ENCODE data around the gene P2RY1.

The P2RY1 gene

GRCh38 chr3:152849996-152850578 lies 15.2 kb downstream of the P2RY1 start:
- no peak for FAIRE-seq
- DNase-seq (ENCODE audit: insufficient read length, low spot score): no peak
- TF ChIP-seq, protein P1, sequence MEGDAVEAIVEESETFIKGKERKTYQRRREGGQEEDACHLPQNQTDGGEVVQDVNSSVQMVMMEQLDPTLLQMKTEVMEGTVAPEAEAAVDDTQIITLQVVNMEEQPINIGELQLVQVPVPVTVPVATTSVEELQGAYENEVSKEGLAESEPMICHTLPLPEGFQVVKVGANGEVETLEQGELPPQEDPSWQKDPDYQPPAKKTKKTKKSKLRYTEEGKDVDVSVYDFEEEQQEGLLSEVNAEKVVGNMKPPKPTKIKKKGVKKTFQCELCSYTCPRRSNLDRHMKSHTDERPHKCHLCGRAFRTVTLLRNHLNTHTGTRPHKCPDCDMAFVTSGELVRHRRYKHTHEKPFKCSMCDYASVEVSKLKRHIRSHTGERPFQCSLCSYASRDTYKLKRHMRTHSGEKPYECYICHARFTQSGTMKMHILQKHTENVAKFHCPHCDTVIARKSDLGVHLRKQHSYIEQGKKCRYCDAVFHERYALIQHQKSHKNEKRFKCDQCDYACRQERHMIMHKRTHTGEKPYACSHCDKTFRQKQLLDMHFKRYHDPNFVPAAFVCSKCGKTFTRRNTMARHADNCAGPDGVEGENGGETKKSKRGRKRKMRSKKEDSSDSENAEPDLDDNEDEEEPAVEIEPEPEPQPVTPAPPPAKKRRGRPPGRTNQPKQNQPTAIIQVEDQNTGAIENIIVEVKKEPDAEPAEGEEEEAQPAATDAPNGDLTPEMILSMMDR (IDR thresholded peaks at IDR 0.05; ENCODE audit: insufficient read depth, missing control alignments): no peak

DNA sequence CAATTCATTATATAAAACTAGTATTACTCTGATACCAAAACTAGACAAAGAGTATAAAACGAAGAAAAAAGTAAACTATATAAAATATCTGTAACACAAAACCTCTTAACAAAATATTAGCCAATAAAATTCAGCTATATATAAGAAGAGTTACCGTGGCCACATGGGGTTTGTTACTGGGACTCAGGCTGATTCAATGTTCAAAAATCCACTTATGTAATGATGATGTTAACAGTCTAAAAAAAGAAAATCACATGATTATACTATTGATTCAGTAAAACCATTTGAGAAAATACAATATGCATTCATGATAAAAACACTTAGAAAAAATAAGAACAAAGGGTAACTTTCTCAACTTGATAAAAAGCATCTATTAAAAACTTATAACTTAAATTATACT lies 18.3 kb downstream of the P2RY1 start:
- FAIRE-seq: no peak
- TF ChIP-seq, protein P1 (IDR thresholded peaks at IDR 0.05; ENCODE audit: insufficient read depth, missing control alignments): no peak
- DNase-seq (ENCODE audit: insufficient read length, low spot score): no peak

GRCh38 chr3:152857082-152857481 lies 22.2 kb downstream of the P2RY1 start:
- FAIRE-seq: no peak
- no peak for DNase-seq (ENCODE audit: insufficient read length, low spot score)
- TF ChIP-seq, protein P1 (IDR thresholded peaks at IDR 0.05; ENCODE audit: insufficient read depth, missing control alignments): no peak

DNA sequence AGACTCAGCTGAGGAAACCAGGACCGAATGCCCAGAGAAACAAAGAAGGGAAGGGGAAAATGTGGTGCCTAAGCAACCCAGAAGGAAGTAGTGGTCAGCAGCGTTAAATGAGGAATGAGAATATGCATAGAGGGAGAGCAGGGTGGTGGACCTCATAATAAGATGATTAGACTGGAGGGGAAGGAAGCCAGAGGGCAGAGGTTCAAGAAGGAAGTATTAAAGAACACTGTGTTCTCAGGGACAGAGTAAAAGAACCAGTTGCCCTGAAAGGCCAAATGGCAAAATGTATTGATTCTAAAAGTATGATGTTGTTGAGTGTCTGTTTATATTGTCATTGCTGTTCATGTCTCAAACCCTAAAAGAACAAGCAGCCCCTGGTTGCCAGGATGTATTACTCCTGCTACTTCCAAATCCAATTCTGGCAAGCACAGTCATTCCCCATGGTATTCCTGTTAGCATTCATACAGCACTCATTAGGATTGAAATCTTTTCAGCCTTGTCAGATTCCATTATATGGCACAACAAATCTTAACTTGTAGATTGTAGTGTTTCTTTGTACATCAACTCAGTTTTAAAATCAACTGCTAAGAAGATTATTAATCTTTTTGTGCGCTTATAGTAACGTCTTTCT lies 23.4 kb downstream of the P2RY1 start:
- TF ChIP-seq, protein P1 (IDR thresholded peaks at IDR 0.05; ENCODE audit: insufficient read depth, missing control alignments): no peak
- DNase-seq (ENCODE audit: insufficient read length, low spot score) (no peak), FAIRE-seq (no peak)

- TF ChIP-seq, protein P1 (IDR thresholded peaks at IDR 0.05; ENCODE audit: insufficient read depth, missing control alignments): no peak
- FAIRE-seq (no peak), DNase-seq (ENCODE audit: insufficient read length, low spot score) (no peak)
Measured at GRCh38 chr3:152860736-152861135, 25.8 kb downstream of the P2RY1 start.

- FAIRE-seq: no peak
- DNase-seq (ENCODE audit: insufficient read length, low spot score): no peak
Measured at GRCh38 chr3:152865668-152866245, 30.8 kb downstream of the P2RY1 start.

More at GRCh38 chr3:152865668-152866245, 30.8 kb downstream of the P2RY1 start:
- TF ChIP-seq, protein P1 (IDR thresholded peaks at IDR 0.05; ENCODE audit: insufficient read depth, missing control alignments): no peak
